Body of pancreas (tissue), 4 donors: ENCODE measurements around the gene PDHX.

Source experiments
- CTCF ChIP-seq, 7 experiments: fragments of 450-650 bp in 4 of 7; fragments of 200-600 bp in 3 of 7; sonication (generic) in 3 of 7; IDR thresholded peaks; one replicate each; pipeline ENCODE4 v1.5.1; 2016 to 2019; ENCODE audit warnings: antibody characterized with exemption in 7 of 7
- POLR2A ChIP-seq, 3 donors: fragments of 450-650 bp; IDR thresholded peaks; one replicate each; pipeline ENCODE4 v1.6.1; 2016; ENCODE audit warnings: antibody characterized with exemption in 3 of 3, mild to moderate bottlenecking in 2 of 3

DNA sequence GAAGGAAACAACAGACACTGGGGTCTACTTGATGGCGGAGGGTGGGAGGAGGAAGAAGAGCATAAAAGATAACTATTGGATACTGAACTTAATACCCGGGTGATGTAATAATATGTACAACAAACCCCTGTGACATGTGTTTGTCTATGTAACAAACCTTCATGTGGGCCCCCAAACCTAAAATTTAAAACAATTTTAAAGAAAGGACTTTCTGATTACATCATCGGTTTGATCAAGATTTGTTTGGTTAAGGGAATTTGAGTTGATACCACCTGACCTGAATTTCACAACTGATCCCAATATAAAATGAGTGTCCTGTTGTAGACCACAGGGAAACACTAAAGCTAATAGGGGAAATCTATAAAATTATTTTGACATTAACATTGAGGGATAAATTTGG, 34.5 kb upstream of the PDHX start:
- no peak for TF ChIP-seq CTCF (IDR thresholded peaks at IDR 0.05)
- no peak for TF ChIP-seq POLR2A (IDR thresholded peaks at IDR 0.05)
